Parietal lobe (tissue), 1 donor: ENCODE results near the gene PDGFA. TPM values are rescaled to one million over a fixed set of nuclear protein-coding genes. Genes with fewer than 3 reads are reported as not detected.

Experiments
- total RNA-seq: library from RNA; depleted of rRNA; stranded (reverse); fragments of >200 nt; gene quantifications from one replicate; pipeline ENCODE4 v1.2.3, GENCODE V29; 2014

Gene PDGFA
- 24.4 TPM for total RNA-seq

DNA sequence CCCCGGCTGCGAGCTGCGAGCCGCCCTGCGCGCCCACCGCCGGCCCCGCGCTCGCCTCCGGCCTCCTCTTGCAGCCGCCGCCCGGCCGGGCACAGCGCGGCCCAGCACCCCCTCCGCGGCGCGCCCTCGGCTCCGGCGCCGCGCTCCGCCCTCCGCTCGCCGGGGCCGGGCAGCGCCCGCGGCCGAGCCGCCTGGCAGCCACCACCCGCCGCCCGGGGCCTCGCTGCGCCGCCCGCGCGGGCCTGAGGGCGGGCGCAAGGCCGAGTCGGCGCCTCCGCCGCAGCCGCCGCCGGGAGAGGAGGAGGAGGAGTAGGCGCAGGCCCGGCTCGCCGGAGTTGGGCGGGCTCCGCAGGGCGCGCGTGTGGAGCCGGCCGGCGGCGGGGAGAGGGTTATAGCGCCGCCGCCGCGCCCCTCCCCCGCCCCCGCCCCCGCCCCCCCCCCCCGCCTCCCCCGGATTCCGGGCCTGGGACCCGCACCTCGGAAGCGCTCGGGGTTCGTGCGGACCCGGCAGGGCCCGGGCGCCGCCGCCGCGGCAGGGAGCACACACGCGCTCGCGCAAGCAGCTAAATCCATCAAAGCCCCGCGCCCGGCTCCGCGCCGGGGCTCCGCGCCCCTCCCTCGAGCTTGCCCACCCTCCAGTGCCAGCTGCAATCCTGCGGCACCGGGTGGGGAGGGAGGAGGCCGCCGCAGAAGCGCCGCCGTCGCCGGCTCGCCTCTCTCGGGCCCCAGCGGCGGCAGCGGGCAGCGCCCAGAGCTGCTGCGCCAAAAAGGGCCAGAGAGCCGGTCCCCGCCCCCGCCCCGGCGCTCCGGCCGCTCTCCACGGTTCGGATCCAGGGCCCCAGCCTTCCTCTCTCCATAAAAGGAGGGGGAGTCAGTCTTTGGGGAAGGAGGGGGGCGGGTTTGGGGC lies at the start of gene PDGFA:
Gene PDGFA, minus strand, starts transcription at position 363 of the 907 bp plus-strand sequence. CDS start 845 bp downstream, outside the sequence.

Other genes starting within 250 kb of the PDGFA start
- gene FOXL3, start 229.7 kb downstream of the PDGFA start, total RNA-seq: not detected
- 14.7 TPM for gene DNAAF5, start 206.9 kb upstream of the PDGFA start, total RNA-seq
- 88.3 TPM for gene PRKAR1B, start 207.4 kb upstream of the PDGFA start, total RNA-seq